DND-41 (cell line): ENCODE data around the gene SUSD4.

Experiments
- EZH2 ChIP-seq: IDR thresholded peaks from 3 replicates; pipeline ENCODE4 v1.6.1; 2012; ENCODE audit warnings: borderline replicate concordance, low read depth, mild to moderate bottlenecking, moderate library complexity, low read length, inconsistent platforms; ENCODE audit not compliant: severe bottlenecking
- TF ChIP-seq, protein P1 (sequence below): IDR thresholded peaks from 2 replicates; pipeline ENCODE4 v1.5.1; 2012; ENCODE audit warnings: borderline replicate concordance, low read length, moderate library complexity, mild to moderate bottlenecking; ENCODE audit not compliant: poor library complexity, severe bottlenecking; ENCODE audit errors: extremely low read depth

DNA sequence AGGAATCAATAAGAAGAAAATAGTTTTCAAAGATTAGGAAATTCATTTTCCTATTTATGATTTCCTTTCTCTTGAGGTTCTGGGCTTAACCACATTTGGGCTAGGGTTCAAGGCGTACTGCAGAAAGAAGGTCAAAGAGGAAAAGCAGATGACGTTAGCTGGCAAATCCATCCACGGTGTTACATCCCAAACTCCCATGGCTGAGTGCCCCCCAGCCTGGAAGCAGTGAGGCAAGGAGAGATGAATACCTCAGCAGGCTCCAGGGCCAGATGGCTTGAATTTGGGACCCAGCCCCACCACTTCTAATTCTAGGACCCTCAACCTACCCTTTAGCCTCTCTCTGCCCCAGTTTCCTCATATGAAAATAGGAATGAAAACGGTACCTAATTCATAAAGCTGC, 17.7 kb downstream of the SUSD4 start:
- TF ChIP-seq, protein P1, sequence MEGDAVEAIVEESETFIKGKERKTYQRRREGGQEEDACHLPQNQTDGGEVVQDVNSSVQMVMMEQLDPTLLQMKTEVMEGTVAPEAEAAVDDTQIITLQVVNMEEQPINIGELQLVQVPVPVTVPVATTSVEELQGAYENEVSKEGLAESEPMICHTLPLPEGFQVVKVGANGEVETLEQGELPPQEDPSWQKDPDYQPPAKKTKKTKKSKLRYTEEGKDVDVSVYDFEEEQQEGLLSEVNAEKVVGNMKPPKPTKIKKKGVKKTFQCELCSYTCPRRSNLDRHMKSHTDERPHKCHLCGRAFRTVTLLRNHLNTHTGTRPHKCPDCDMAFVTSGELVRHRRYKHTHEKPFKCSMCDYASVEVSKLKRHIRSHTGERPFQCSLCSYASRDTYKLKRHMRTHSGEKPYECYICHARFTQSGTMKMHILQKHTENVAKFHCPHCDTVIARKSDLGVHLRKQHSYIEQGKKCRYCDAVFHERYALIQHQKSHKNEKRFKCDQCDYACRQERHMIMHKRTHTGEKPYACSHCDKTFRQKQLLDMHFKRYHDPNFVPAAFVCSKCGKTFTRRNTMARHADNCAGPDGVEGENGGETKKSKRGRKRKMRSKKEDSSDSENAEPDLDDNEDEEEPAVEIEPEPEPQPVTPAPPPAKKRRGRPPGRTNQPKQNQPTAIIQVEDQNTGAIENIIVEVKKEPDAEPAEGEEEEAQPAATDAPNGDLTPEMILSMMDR, result no peak
- TF ChIP-seq EZH2, result no peak
